GM12878 (cell line): Measurements from ENCODE around the gene GAPDHS. TPM values are rescaled to one million over a fixed set of nuclear protein-coding genes. Genes with fewer than 3 reads are reported as not detected.

Experiments used
- ATAC-seq: fragments of 200-7000 bp; cut with Tn5 transposase; 3 replicates; pipeline ENCODE4 v1.9.1; 2020; ENCODE audit warnings: mild to moderate bottlenecking, moderate library complexity
- BruUV-seq: library from RNA; stranded (reverse); fragments of 400-500 nt; replicated peaks from 2 replicates; lab custom pipeline; 2021; lab: Mats Ljungman, UMichigan
- CTCF ChIA-PET: fragments of 300-600 bp; sonication (Branson Sonifier 250); formaldehyde crosslinking; extraction: SDS; loops from one replicate; lab custom pipeline; 2021; ENCODE audit warnings: inconsistent platforms; lab: Yijun Ruan, JAX
- POLR2A ChIA-PET: fragments of 350-600 bp; formaldehyde crosslinking; extraction: SDS; loops from one replicate; lab custom pipeline; 2021; ENCODE audit warnings: inconsistent platforms; lab: Charles Lee
- RAD21 ChIA-PET: fragments of 300-600 bp; sonication (Branson Sonifier 250); formaldehyde crosslinking; loops from one replicate; lab custom pipeline; 2023; ENCODE audit warnings: antibody characterized with exemption; ENCODE audit not compliant: unreplicated experiment; lab: Charles Lee
- SMC1A ChIA-PET: fragments of 300-600 bp; sonication (Branson Sonifier 250); formaldehyde crosslinking; loops from one replicate; lab custom pipeline; 2023; ENCODE audit not compliant: unreplicated experiment, uncharacterized antibody; lab: Charles Lee
- DNase-seq: peaks from one replicate; pipeline ENCODE4 v3.0.0-alpha.2; 2011; ENCODE audit warnings: low read depth, low spot score
- FAIRE-seq: peaks from 3 replicates; lab custom pipeline; 2011; peaks lifted over from hg19 to GRCh38; lab: Jason Lieb, UNC
- H2AFZ ChIP-seq: 2 replicates; pipeline ENCODE4 v1.6.0; 2011; ENCODE audit warnings: low read depth, low read length, control low read depth; ENCODE audit not compliant: control insufficient read depth
- H3K27ac ChIP-seq: 2 replicates; pipeline ENCODE4 v1.5.1; 2011; ENCODE audit warnings: control low read depth; ENCODE audit not compliant: control insufficient read depth, insufficient read depth
- H3K27me3 ChIP-seq, 2 experiments: replicated peaks in 1 of 2; 2 replicates each; pipeline versions ENCODE4 v1.6.0 to v1.6.1; 2011; ENCODE audit warnings: low read length in 1 of 2; ENCODE audit not compliant: control insufficient read depth in 2 of 2, insufficient read depth in 2 of 2
- H3K36me3 ChIP-seq, 2 experiments: 2 replicates each; pipeline ENCODE4 v1.5.1; 2011; ENCODE audit warnings: low read length in 1 of 2; ENCODE audit not compliant: control insufficient read depth in 2 of 2, insufficient read depth in 2 of 2
- H3K4me1 ChIP-seq: 2 replicates; pipeline ENCODE4 v1.6.1; 2011; ENCODE audit warnings: mild to moderate bottlenecking, low read length, moderate library complexity, mixed read lengths; ENCODE audit not compliant: control insufficient read depth, insufficient read depth
- H3K4me2 ChIP-seq: 2 replicates; pipeline ENCODE4 v1.6.0; 2011; ENCODE audit warnings: control low read depth; ENCODE audit not compliant: control insufficient read depth, insufficient read depth
- H3K4me3 ChIP-seq: fragments of 200-600 bp; sonication (generic); 2 replicates; pipeline ENCODE4 v1.5.1; 2016
- H3K79me2 ChIP-seq: 2 replicates; pipeline ENCODE4 v1.6.0; 2011; ENCODE audit warnings: low read length; ENCODE audit not compliant: control insufficient read depth, insufficient read depth
- H3K9ac ChIP-seq: 2 replicates; pipeline ENCODE4 v1.8.0; 2011; ENCODE audit warnings: low read length, control low read depth, mixed read lengths; ENCODE audit not compliant: control insufficient read depth, insufficient read depth
- H3K9me3 ChIP-seq: replicated peaks from 3 replicates; pipeline ENCODE4 v1.5.1; 2011; ENCODE audit warnings: mild to moderate bottlenecking, low read length; ENCODE audit not compliant: control insufficient read depth, insufficient read depth
- H4K20me1 ChIP-seq: 2 replicates; pipeline ENCODE4 v1.6.0; 2011; ENCODE audit not compliant: control insufficient read depth, insufficient read depth
- ATF3 ChIP-seq: IDR thresholded peaks from 2 replicates; pipeline ENCODE4 v1.6.1; 2011; ENCODE audit warnings: low read depth, mild to moderate bottlenecking, low read length, moderate library complexity, borderline replicate concordance; ENCODE audit errors: extremely low read depth
- ATF7 ChIP-seq: fragments of 450-650 bp; IDR thresholded peaks from 2 replicates; pipeline ENCODE4 v1.6.1; 2016; ENCODE audit warnings: low read depth, mild to moderate bottlenecking
- BCLAF1 ChIP-seq: fragments of 450-650 bp; IDR thresholded peaks from 2 replicates; pipeline ENCODE4 v1.6.1; 2017; ENCODE audit warnings: antibody characterized with exemption, mild to moderate bottlenecking, moderate library complexity
- CBFB ChIP-seq: IDR thresholded peaks from 2 replicates; pipeline ENCODE4 v1.6.1; 2016; ENCODE audit warnings: antibody characterized with exemption, low read depth
- CREB1 ChIP-seq: IDR thresholded peaks from 2 replicates; pipeline ENCODE4 v1.6.1; 2012; ENCODE audit warnings: low read depth, mild to moderate bottlenecking, inconsistent platforms
- ETV6 ChIP-seq, 2 experiments: fragments of 450-650 bp in 1 of 2; IDR thresholded peaks in 1 of 2; conservative IDR thresholded peaks in 1 of 2; 2 replicates each; pipeline ENCODE4 v1.6.1; 2014; ENCODE audit warnings: antibody characterized with exemption in 1 of 2, borderline replicate concordance in 1 of 2, low read depth in 1 of 2, mild to moderate bottlenecking in 1 of 2, moderate library complexity in 1 of 2
- HDAC6 ChIP-seq: fragments of 200-600 bp; sonication (generic); IDR thresholded peaks from one replicate; pipeline ENCODE4 v1.8.0; 2017; ENCODE audit warnings: antibody characterized with exemption; ENCODE audit not compliant: unreplicated experiment
- JUND ChIP-seq: IDR thresholded peaks from 2 replicates; pipeline ENCODE4 v1.6.1; 2012; ENCODE audit warnings: low read depth, mild to moderate bottlenecking, low read length, improper control_type of control experiment, moderate library complexity
- KAT2A ChIP-seq: conservative IDR thresholded peaks from 2 replicates; pipeline ENCODE4 v1.6.1; 2011; ENCODE audit warnings: low read depth, low read length; ENCODE audit not compliant: control insufficient read depth
- MTA2 ChIP-seq: fragments of 450-650 bp; IDR thresholded peaks from 2 replicates; pipeline ENCODE4 v1.6.1; 2016; ENCODE audit warnings: low read depth, mild to moderate bottlenecking, moderate library complexity
- NR2F1 ChIP-seq: fragments of 450-650 bp; conservative IDR thresholded peaks from 2 replicates; pipeline ENCODE4 v1.6.1; 2017; ENCODE audit warnings: mild to moderate bottlenecking
- SUZ12 ChIP-seq: fragments of 200-600 bp; sonication (generic); IDR thresholded peaks from one replicate; pipeline ENCODE4 v1.6.1; 2018; ENCODE audit warnings: antibody characterized with exemption, mild to moderate bottlenecking; ENCODE audit not compliant: unreplicated experiment
- TBL1XR1 ChIP-seq: IDR thresholded peaks from 2 replicates; pipeline ENCODE4 v1.6.1; 2012; ENCODE audit warnings: low read depth, low read length, improper control_type of control experiment
- WRNIP1 ChIP-seq: IDR thresholded peaks from 2 replicates; pipeline ENCODE4 v1.6.1; 2011; ENCODE audit warnings: low read depth, low read length, improper control_type of control experiment, borderline replicate concordance
- ZBED1 ChIP-seq: IDR thresholded peaks from 2 replicates; pipeline ENCODE4 v1.6.1; 2016; ENCODE audit warnings: borderline replicate concordance
- ZNF622 ChIP-seq: fragments of 450-650 bp; IDR thresholded peaks from 2 replicates; pipeline ENCODE4 v1.6.1; 2017; ENCODE audit warnings: mild to moderate bottlenecking, inconsistent platforms
- WGBS: methylation state at CpG from one replicate; pipeline ENCODE4 v1.1.6; 2016; ENCODE audit warnings: low lambda C conversion rate; ENCODE audit not compliant: insufficient replicate concordance, insufficient coverage; ENCODE audit errors: missing lambda C conversion rate; 5-methylcytosine and 5-hydroxymethylcytosine counted together
- in situ Hi-C: fragments of 300-500 bp; cut with MboI; formaldehyde crosslinking; loops from 9 replicates; pipeline ENCODE4 v1.14.3; 2018; ENCODE audit warnings: mixed read lengths
- intact Hi-C: fragments of 100-400 bp; cut with micrococcal nuclease; formaldehyde crosslinking; loops from one replicate; pipeline ENCODE4 v1.14.2; 2022; ENCODE audit not compliant: unreplicated experiment
- polyA plus RNA-seq, 11 experiments: library from polyadenylated mRNA; depleted of rRNA in 4 of 11; unstranded in 6 of 11; stranded (reverse) in 5 of 11; fragments of >200 nt; fragmentation: Nextera tagmentation in 4 of 11; fragmentation: Illumina TruSeq in 1 of 11; extraction: Ambion mirVana in 4 of 11; extraction: Trizol in 1 of 11; gene quantifications; 1 replicate in 1 of 11; 2 replicates in 10 of 11; pipeline versions ENCODE4 v1.2.1 to v1.2.3, GENCODE V29; 2011 to 2016; ENCODE audit warnings: inconsistent platforms in 2 of 11, missing spikeins in 2 of 11, low read depth in 1 of 11
- total RNA-seq, 4 experiments: library from RNA; depleted of rRNA in 3 of 4; stranded (reverse); fragments of >200 nt in 3 of 4; fragmentation: Illumina TruSeq in 1 of 4; extraction: Trizol in 1 of 4; gene quantifications; 2 replicates each; pipeline versions ENCODE4 v1.2.1 to v1.2.3, GENCODE V29; 2013 to 2021

Gene GAPDHS
- total and polyA plus RNA-seq, 10 of the 15 experiments (the other 5 are each of a cell fraction or from before 2014, with no cell fraction given) = 0.08 TPM; not detected in 9

- intact Hi-C loops = no loop called here
- TF ChIP-seq BCLAF1 (no peak), SUZ12 (no peak), HDAC6 (no peak), ATF7 (no peak), WRNIP1 (no peak), MTA2 (no peak), CBFB (no peak), TBL1XR1 (no peak), ETV6 (conservative IDR thresholded peaks at IDR 0.05 in 1 of 2, IDR thresholded peaks at IDR 0.05 in 1 of 2; ENCODE audit: borderline replicate concordance in 1 of 2, low read depth in 1 of 2) (no peak), ZNF622 (no peak), ZBED1 (no peak), JUND (no peak), NR2F1 (no peak), CREB1 (no peak), KAT2A (no peak), ATF3 (no peak)
- TF ChIP-seq, all 136 proteins: peak for 0
- ChIA-PET CTCF (no interaction called here), SMC1A (interaction anchor here (0.8 kb wide), 1 partner anchor 31 kb away, joined by 3 read pairs; no protein-coding TSS in a partner anchor), RAD21 (interaction anchor here (1.2 kb wide), 1 partner anchor 68 kb away, joined by 4 read pairs; no protein-coding TSS in a partner anchor), POLR2A (no interaction called here)
- H2AFZ ChIP-seq = no peak overlapping the region
- H3K9ac ChIP-seq = no peak overlapping the region
- BruUV-seq = no TSS peak
- no peaks in the 10 kb centered on the region for H3K79me2 ChIP-seq
- no peak overlapping the region for H3K4me2 ChIP-seq
- H4K20me1 ChIP-seq = no peaks in the 10 kb centered on the region
- no peak overlapping the region for H3K4me3 ChIP-seq
- no peaks in the 10 kb centered on the region for H3K27me3 ChIP-seq
- in situ Hi-C loops = no loop called here
- H3K27ac ChIP-seq = no peak overlapping the region
- H3K4me1 ChIP-seq = no peaks in the 10 kb centered on the region
- no peak for ATAC-seq
- WGBS = 28% methylated on average over 7 of the region's 7 CpGs
- no peaks in the 10 kb centered on the region for H3K36me3 ChIP-seq
- no peak for DNase-seq
- peaks cover 13% of the 10 kb centered on the region; the same call in 2 of the 3 replicates for H3K9me3 ChIP-seq
- FAIRE-seq = no peak
Measured at GRCh38 chr19:35578707-35579106, 45.5 kb downstream of the GAPDHS start.
